HG03378 (cell line): ENCODE data around the gene SERPINB2.
"Not testable (repeated sequence)": the region's sequence is repeated elsewhere in the genome, so short reads cannot be mapped to it uniquely, and the experiment has no call there.

Experiments
- ATAC-seq: cut with Tn5 transposase; IDR thresholded peaks from one replicate; pipeline ENCODE4 v1.9.1; 2021; ENCODE audit warnings: mild to moderate bottlenecking, moderate library complexity; ENCODE audit not compliant: unreplicated experiment

Gene SERPINB2

DNA sequence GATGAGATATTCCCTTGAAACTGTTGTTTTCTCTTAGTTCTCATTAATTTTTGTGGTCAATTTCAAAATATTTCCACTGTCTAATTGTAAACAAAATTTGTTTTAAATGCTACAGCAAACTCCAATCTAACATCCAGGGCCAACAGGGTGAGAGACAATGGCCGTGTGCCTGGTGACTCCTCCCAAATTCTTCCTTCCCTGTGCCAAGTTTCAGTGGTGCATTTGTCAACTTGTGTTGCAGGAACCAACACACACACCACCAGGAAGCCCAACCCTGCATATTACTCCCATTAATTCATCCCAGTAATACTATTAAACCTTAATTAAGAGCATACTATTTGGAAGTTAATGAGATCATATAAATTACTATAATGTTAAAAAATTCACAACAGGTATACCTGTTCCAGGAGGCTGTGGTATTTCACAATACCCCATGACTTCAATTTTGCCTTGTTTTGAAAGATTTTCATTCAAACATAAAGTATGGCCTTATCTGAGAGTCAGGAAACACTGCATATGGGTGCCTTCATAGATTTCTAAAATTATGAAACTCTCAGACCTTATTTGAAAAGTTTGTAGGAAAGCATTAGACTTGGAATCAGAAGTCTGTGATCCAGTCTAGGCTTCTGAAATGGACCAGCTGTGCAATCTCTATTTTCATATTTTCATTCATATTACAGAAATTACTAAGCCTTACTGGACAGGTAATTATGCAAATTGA, 1.1 kb downstream of the SERPINB2 start:
- no peak for ATAC-seq

DNA sequence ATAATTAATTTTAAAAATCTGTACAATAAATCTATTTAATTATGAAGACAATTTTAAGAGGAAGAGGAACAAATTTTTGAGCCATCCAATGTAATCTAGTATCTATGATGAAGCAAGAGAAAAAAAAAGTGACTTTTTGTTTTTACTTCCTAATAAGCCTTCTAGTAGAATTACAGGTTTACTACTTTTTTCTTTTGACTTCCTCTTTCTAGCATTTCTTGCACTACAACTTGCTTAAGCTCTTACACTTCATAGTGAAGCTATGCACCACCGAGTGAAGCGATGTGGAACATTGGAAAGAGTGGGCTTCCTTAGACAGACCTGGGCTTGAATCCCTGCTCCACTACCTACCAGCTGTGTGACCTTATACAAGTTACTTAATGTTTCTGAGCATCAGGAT, 2.1 kb downstream of the SERPINB2 start:
- ATAC-seq = no peak

GRCh38 chr18:63890237-63890949, 2.9 kb downstream of the SERPINB2 start:
- ATAC-seq = no peak

GRCh38 chr18:63890950-63891304, 3.4 kb downstream of the SERPINB2 start:
- peak; percentile 84 for ATAC-seq

- ATAC-seq = no peak
Observed at GRCh38 chr18:63892566-63892965, 5.1 kb downstream of the SERPINB2 start.

- ATAC-seq = no peak
Observed at GRCh38 chr18:63894106-63894772, 6.7 kb downstream of the SERPINB2 start.

GRCh38 chr18:63895190-63895589, 7.7 kb downstream of the SERPINB2 start:
- no peak for ATAC-seq

GRCh38 chr18:63897072-63897471, 9.6 kb downstream of the SERPINB2 start:
- ATAC-seq = no peak

DNA sequence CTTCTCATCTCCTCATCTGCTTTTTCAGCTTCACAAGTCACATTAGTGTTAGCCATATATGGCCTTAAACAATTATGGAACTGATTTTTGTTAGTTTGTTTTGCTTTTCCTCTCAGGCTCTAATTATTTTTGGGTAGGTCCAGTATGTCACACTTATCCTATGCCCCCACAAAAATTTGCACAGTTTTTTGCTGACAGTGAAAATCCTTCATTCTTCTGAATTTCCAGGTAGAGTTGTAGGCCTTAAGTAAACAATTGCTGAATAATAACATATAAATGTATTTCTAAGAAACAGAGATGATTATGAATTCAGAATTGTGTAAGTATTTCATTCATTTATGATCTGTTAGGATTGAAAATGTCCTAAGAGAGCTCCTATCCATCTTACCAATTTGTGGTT, 11.7 kb downstream of the SERPINB2 start:
- ATAC-seq = no peak

GRCh38 chr18:63903851-63904570, 16.5 kb downstream of the SERPINB2 start:
- ATAC-seq = no peak

- ATAC-seq = no peak
Observed at GRCh38 chr18:63904694-63905093, 17.2 kb downstream of the SERPINB2 start.

GRCh38 chr18:63905361-63905760, 17.9 kb downstream of the SERPINB2 start:
- ATAC-seq = no peak

DNA sequence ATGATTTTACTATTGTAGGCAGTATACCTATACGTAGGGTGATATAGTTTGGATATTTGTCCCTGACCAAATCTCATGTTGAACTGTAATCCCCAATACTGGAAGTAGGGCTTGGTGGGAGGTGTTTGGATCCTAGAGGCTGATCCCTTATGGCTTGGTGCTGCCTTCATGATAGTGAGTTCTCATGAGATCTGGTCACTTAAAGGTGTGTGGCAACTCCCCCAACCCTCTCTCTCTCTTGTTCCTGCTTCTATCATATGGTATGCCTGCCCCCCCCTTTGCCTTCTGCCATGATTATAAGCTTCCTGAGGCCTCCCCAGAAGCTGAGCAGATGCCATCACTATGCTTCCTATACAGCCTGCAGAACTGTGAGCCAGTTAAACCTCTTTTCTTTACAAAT, 18.6 kb downstream of the SERPINB2 start:
- ATAC-seq = no peak

DNA sequence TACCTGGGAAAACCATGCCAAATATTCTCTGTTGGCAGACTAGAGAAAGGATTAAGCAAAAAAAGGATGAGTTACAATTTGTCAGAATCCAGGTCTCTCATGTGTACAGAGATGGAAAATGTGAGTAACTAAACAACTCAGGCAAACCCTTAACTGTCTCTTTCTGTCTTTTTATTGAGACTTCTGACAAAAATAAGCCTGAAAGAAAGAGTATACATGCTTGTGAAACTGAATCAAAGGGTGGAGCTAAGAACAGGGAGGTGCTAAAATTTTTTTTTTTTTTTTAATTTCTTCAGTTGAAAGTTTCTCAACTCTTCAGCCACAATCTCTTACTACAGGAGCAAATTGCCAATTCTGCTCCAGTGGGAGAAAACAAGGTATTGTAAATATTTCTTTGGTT, 20.2 kb downstream of the SERPINB2 start, which contains the start of gene SERPINB10:
Gene SERPINB10, plus strand, starts transcription at position 295 of the 400 bp plus-strand sequence. CDS start 7,553 bp downstream, outside the sequence.
- peak; percentile 74 for ATAC-seq

- ATAC-seq = no peak
Observed at GRCh38 chr18:63908858-63909257, 21.4 kb downstream of the SERPINB2 start.

DNA sequence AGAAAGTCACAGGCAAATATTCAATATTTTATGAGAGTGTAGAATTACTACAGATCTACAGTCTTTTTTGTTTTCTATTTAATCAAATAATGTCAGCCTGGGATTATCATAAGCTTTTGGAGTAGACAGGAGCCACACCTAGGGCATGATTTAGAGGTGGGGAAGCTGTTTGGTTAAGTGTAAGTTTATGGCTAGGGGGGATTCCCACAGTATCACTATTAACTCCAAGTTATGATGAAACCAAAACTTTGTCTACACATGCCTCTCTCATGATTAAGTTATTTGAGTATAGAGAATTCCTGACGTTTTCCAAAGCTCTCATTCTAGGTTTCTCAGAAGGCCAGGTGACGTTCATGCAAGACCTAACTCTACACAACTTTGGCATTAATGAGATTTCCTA, 22.4 kb downstream of the SERPINB2 start:
- ATAC-seq = peak; percentile 72

DNA sequence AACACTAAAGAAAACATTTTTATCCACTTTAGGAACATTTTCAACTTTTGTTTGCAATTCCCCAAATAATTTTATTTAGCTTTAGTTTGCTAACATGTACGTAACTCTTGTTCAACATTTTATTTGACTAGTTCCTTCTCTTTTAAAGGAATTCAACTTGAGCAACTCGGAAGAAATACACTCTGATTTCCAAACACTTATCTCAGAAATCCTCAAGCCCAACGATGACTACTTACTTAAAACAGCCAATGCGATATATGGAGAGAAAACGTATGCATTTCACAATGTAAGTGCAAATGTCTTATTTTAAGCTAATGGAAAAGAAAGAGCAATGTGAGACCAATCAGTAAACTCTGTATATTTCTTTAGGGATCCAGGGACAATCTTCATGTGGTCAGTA, 30.3 kb downstream of the SERPINB2 start:
- no peak for ATAC-seq

DNA sequence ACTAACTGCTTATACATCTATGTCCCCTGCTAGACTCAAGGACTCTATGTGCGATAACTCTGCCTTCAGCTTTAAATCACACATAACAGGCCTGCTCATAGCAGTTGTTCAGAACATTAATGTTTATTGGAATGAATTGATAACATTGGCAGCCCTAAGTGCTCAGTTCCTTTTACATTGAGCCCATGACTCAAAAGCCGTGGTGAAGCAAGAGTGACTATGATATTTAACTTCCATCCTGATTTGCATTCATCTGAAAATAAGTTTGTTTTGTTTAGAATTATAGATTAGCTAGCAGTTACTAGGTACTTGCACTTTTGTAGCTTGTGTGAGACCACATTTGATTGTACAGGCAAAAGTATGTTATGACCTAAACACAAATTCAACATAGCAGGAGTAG, 34.5 kb downstream of the SERPINB2 start:
- no peak for ATAC-seq

DNA sequence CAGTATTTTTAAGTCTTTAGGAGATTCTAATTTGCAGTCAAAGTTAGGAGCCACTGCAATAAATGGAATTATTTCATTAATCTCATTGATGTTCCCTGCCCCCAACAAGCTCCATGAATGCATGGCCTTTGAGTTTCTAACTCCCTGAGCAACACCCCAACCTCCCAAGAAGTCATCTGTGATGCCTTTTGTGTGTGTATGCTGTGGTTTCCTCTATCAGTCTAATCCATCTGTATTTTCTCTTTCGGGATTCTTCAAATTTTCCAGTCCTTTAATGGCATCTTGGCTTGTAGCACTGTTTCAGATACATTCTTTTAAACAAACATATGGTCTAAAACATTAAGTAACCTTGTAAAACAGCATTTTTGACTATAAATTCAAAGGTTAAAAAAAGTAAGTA, 37.0 kb downstream of the SERPINB2 start:
- ATAC-seq = no peak

GRCh38 chr18:63928331-63928730, 40.8 kb downstream of the SERPINB2 start:
- ATAC-seq = no peak

- ATAC-seq = not testable (repeated sequence)
Observed at GRCh38 chr18:63929369-63929768, 41.9 kb downstream of the SERPINB2 start.
